OCI-LY3 (cell line): ENCODE measurements around the gene ZNF587B.
"Not testable (repeated sequence)": the region's sequence is repeated elsewhere in the genome, so short reads cannot be mapped to it uniquely, and the experiment has no call there.

Experiments used
- EZH2phosphoT487 ChIP-seq: fragments of 200-600 bp; shearing (Covaris generic); IDR thresholded peaks from 2 replicates; pipeline ENCODE4 v1.6.1; 2018; ENCODE audit warnings: antibody characterized with exemption, mixed run types, low read depth
- TF ChIP-seq, protein P1 (sequence below): fragments of 200-600, 300-600 bp; sonication (generic); IDR thresholded peaks from 2 replicates; pipeline ENCODE4 v1.5.1; 2014; ENCODE audit warnings: antibody characterized with exemption, low read length, low read depth

DNA sequence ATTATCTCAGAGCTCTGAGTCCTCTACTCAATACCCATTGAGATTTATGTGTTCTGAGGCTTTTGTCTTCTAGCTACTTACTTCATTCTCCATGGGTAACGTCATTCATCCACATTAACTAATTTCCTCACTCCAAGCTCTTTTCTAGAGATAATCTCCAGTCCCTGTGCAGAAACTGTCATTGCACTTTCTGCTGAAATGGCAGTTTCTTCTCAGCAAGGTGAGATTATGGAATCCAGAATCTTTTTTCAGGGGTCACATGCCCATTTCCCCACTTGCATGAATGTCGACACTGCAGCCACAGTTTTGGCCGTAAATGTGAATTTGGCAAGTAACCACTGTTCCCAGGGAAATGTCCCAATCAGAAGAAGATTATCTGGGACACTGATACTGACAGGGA is 32.3 kb downstream of the ZNF587B start:
- TF ChIP-seq, protein P1, sequence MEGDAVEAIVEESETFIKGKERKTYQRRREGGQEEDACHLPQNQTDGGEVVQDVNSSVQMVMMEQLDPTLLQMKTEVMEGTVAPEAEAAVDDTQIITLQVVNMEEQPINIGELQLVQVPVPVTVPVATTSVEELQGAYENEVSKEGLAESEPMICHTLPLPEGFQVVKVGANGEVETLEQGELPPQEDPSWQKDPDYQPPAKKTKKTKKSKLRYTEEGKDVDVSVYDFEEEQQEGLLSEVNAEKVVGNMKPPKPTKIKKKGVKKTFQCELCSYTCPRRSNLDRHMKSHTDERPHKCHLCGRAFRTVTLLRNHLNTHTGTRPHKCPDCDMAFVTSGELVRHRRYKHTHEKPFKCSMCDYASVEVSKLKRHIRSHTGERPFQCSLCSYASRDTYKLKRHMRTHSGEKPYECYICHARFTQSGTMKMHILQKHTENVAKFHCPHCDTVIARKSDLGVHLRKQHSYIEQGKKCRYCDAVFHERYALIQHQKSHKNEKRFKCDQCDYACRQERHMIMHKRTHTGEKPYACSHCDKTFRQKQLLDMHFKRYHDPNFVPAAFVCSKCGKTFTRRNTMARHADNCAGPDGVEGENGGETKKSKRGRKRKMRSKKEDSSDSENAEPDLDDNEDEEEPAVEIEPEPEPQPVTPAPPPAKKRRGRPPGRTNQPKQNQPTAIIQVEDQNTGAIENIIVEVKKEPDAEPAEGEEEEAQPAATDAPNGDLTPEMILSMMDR: not testable (repeated sequence)
- TF ChIP-seq EZH2phosphoT487: not testable (repeated sequence)
